ENCODE measurements around the gene MTHFD2L. TPM values are rescaled to one million over a fixed set of nuclear protein-coding genes. Genes with fewer than 3 reads are reported as not detected.
"Not testable (repeated sequence)": the region's sequence is repeated elsewhere in the genome, so short reads cannot be mapped to it uniquely, and the experiment has no call there.

Gene MTHFD2L
- polyA plus RNA-seq, 3 donors = 18.8 to 24.7 (median 23.6) TPM

- no peak for DNase-seq
These were observed 170.6 kb downstream of the MTHFD2L start for GRCh38 chr4:74328501-74328900.

- DNase-seq = no peak
These were observed 171.4 kb downstream of the MTHFD2L start for GRCh38 chr4:74329307-74329706.

GRCh38 chr4:74330295-74330750 is 172.4 kb downstream of the MTHFD2L start:
- DNase-seq = no peak

GRCh38 chr4:74331252-74331651 is 173.3 kb downstream of the MTHFD2L start:
- no peak for DNase-seq

- no peak for DNase-seq
These were observed 174.0 kb downstream of the MTHFD2L start for GRCh38 chr4:74331944-74332343.

GRCh38 chr4:74334636-74335035 is 176.7 kb downstream of the MTHFD2L start:
- no peak for DNase-seq

- DNase-seq = no peak
These were observed 177.6 kb downstream of the MTHFD2L start for GRCh38 chr4:74335341-74336021.

- no peak for DNase-seq
These were observed 180.9 kb downstream of the MTHFD2L start for GRCh38 chr4:74338792-74339333.

- DNase-seq = no peak
These were observed 181.6 kb downstream of the MTHFD2L start for GRCh38 chr4:74339501-74339900.

- DNase-seq = not testable (repeated sequence)
These were observed 182.5 kb downstream of the MTHFD2L start for GRCh38 chr4:74340421-74340820.

- no peak for DNase-seq
These were observed 186.1 kb downstream of the MTHFD2L start for GRCh38 chr4:74344031-74344430.

Other genes with a start within 250 kb of the MTHFD2L start
- 1 to 10 TPM; 4.1 to 8.8 (median 6.2) TPM for gene PF4, start 176.1 kb upstream of the MTHFD2L start, polyA plus RNA-seq (ENCODE audit: insufficient read length in 3 of 3)
- gene PPBP, start 169.9 kb upstream of the MTHFD2L start, polyA plus RNA-seq (ENCODE audit: insufficient read length in 3 of 3) = 10 to 100 TPM; 12.4 to 22.5 (median 19.2) TPM
- under 1 TPM in 2 of 3 donors, not detected in 1; 0.07 to 0.12 TPM for gene CXCL5, start 159.4 kb upstream of the MTHFD2L start, polyA plus RNA-seq (ENCODE audit: insufficient read length in 3 of 3)
- under 1 TPM in 1 of 3 donors, not detected in 2; 0.36 TPM for gene CXCL3, start 119.4 kb upstream of the MTHFD2L start, polyA plus RNA-seq (ENCODE audit: insufficient read length in 3 of 3)
- gene CXCL2, start 58.9 kb upstream of the MTHFD2L start, polyA plus RNA-seq (ENCODE audit: insufficient read length in 3 of 3) = under 1 TPM; 0.18 to 0.52 (median 0.33) TPM
- 1 to 10 TPM in 2 of 3 donors, under 1 TPM in 1; 0.95 to 1.6 (median 1.0) TPM for gene EPGN, start 150.4 kb downstream of the MTHFD2L start, polyA plus RNA-seq (ENCODE audit: insufficient read length in 3 of 3)
- under 1 TPM; 0.07 to 0.25 (median 0.19) TPM for gene EREG, start 207.0 kb downstream of the MTHFD2L start, polyA plus RNA-seq (ENCODE audit: insufficient read length in 3 of 3)